Cortex of kidney (tissue), 1 donor: ENCODE measurements around the gene GTSE1.

Experiments used
- DNase-seq: peaks from one replicate; lab custom pipeline; 2025; lab: John Stamatoyannopoulos, UW

GTSE1 gene

GRCh38 chr22:46273432-46274148 lies 23.1 kb upstream of the GTSE1 start:
- DNase-seq, result no peak

DNA sequence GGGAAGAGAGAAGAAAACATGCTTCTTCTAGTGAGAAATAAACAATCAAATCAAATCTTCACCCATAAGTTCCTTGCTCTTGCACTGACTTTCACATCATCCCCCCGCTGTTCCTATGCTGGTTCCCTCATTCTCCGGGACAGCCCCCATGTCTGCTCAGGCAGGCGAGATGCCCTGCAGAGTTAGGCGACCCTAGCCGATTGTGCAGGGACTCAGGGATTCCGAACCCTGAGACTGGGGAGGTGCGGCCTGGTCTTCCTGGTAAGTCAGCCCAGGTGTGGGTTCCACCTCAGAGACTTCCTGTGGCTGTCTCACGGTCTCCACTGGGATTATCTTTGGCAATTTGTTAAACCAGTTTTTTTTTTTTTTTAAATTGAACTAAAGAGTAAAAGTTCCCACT lies 22.3 kb upstream of the GTSE1 start:
- DNase-seq, result no peak

GRCh38 chr22:46275455-46276122 lies 21.1 kb upstream of the GTSE1 start:
- no peak for DNase-seq

DNA sequence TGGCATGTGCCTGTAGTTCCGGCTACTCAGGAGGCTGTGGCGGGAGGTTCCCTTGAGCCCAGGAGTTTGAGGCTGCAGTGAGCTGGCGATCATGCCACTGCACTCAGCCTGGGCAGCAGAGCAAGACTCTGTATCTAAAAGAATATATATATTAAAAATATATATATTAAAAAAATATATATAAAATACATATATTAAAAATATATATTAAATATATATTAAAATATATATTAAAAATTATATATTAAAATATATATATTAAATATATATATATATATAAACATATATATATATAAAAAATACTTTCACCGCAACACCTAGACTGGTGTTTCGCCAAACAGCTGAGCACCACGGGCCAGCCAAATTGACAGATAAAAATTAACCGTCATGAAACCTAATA lies 20.1 kb upstream of the GTSE1 start:
- no peak for DNase-seq

DNA sequence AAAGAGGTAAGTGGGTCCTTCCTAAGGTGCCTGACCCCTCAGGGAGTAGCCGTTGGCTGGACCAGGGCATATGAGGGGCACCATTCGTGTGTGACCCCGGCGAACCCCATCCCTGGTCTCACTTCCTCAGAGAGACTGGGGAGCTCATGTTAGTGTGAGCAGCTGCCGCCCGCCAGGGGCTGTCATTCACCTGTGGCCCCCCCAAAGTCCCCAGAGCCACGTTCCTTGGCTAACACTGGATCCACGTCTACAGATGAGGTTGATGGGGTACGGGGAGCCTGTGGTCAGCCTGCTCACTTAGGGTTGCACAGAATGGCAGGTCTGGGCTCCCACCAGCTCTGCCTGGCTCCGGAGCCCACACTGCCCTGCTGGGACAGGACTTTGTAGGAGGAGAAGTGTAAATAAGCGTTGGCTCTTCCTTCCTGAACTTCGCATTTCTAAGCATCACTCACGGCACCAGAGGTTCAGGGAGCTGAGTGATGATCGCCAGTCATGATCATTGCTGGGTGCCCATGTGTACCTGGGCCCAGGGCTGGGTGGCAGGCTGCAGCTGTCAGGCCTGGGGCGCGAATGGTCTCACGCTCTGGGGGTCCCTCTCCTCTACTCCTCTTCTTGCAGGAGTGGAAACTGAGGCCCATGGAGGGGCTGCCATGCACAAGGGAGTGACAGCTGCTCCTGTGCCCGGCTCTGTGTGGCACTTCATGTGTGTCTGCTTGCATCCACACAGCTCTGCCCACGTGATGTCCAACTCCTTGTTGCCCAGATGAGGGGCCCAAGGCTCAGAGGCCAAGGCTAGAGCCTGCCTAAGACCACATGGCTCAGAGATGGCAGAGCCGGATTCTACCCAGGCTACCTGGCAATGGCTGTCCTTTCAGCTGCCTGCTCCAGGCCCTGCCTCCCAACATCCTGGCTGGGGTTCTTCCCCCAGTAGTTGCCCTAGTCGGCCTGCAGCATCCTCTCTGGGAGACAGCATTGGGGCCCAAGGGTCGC lies 17.7 kb upstream of the GTSE1 start:
- DNase-seq, result no peak

DNA sequence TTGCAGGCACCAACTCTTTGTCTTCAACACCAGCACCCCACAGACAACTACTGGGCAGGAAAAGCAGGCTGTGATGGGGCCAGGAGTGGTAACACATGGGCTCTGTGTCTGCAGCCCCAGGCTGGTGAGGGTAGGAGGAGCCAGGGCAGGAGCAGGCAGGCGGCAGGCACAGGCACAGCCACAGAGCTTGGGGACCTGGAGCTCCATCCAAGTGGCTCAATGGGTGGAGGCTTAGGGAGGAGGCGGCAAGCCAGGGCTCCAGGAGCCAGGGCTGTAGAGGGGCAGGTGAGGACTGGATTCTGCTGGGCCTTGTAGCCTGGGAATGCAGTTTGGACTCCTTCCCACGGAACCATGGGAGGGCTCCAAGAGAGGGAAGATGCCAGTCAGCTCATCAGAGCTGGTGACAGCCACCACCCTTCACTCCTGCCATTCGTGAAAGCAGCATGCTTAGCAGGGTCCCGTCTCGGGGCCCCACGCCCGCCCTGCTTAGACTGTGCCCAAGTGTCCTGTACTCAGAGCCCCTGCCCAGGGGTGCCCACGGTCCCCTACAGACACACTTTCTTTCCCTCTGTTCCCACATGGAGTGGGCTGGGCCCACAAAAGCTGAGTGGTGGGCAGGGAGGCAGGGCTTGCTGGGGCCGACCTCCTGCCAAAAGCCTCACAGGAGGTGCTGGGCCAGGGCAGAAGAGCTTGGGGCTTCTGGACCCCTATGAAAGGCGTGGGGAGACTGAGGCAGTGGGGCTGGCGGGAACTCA lies 16.4 kb upstream of the GTSE1 start:
- DNase-seq, result no peak

- DNase-seq, result no peak
Observed at GRCh38 chr22:46280999-46281623, 15.6 kb upstream of the GTSE1 start.

- no peak for DNase-seq
Observed at GRCh38 chr22:46281866-46282678, 14.6 kb upstream of the GTSE1 start.

GRCh38 chr22:46286006-46286405 lies 10.7 kb upstream of the GTSE1 start:
- no peak for DNase-seq

DNA sequence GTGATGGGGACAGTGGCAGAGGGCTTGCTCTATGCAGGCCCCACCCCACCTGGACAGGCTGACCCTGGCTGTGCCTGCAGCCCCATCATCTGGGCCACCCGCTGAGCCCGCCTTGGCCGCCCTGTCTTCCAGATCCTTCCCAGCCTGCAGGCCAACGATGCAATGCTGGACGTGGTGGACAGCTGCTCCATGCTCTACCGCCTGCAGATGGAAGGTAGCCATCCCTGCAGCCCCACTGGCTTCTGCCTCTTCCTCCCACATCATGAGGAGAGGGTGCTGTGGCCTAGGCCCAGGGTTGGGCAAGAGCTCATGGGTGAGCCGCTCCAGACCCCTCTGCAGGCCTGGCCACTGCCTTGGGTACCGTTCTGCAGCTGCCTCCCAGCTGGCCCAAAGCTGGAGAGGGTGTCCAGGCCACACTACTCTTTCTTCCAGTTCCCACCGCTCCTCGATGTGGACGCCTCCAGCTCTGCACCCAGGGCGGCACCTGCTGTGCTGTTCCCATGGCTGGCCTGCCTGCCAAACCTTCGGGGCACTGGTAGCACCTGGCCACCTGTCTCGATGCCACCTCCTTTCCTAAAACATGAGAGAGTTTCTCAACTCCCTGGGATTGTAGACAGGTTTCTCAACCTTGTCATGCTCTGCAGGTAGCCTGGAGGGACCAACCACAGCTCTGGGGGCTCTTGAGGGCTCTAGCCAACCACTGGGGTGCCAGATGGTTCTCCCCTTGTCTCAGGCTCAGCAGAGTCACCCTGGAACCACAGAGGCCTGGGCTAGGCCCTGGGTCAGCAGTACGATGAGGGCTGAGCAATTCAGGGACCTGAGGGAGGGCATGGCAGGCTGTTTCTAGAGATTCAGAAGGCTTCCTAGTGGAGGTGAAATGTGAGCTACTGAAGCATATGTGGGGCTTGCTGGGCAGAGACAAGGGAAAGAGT lies 9.5 kb upstream of the GTSE1 start:
- no peak for DNase-seq

GRCh38 chr22:46287873-46288751 lies 8.6 kb upstream of the GTSE1 start:
- no peak for DNase-seq

GRCh38 chr22:46288846-46289243 lies 7.8 kb upstream of the GTSE1 start:
- DNase-seq, result no peak

- no peak for DNase-seq
Observed at GRCh38 chr22:46289244-46289891, 7.3 kb upstream of the GTSE1 start.

- no peak for DNase-seq
Observed at GRCh38 chr22:46290121-46290842, 6.4 kb upstream of the GTSE1 start.

GRCh38 chr22:46290843-46291785 lies 5.6 kb upstream of the GTSE1 start:
- no peak for DNase-seq

- DNase-seq, result no peak
Observed at GRCh38 chr22:46292173-46292572, 4.5 kb upstream of the GTSE1 start.
